Measurements from ENCODE around the gene ZDHHC11.
"Not testable (repeated sequence)": the region's sequence is repeated elsewhere in the genome, so short reads cannot be mapped to it uniquely, and the experiment has no call there.

DNA sequence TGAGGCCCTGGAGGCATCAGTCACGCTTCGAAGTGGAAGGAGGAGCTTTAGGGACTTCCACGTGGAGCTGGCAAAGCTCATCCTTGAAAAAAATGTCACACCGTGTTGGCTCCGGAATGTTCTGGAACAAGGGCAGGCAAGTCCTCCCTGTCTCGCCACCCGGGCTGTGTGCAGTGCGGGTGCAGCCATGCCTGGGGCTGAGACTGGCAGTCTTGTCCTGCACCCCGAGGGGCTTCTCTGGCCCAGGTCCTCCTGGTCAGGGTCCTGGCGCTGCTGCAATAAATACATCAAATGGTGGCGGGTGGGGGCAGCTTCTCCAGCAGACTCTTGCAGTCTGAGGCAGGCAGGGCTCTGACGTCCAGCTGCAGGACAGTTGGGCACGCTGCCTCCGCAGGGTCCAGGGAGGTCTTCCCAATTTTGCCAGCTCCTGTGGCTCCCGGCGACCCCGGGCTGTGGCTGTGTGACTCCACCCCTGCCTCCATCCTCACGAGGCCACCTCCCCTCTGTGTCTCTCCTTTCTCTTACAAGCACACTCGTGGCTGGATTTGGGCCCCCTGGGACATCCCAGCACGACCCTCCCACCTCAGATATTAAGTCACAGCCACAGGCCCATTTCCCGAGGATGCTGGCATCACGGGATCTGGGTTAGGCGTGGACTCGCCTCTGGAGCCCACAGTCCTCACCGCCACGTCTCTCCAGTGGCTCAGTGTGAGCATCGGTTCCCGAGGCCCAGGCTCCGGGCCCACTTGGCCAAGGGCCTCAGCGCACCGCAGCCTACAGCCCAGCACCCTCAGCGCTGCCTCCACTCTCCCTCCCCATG, 8.2 kb downstream of the ZDHHC11 start:
- TF ChIP-seq, protein P1, sequence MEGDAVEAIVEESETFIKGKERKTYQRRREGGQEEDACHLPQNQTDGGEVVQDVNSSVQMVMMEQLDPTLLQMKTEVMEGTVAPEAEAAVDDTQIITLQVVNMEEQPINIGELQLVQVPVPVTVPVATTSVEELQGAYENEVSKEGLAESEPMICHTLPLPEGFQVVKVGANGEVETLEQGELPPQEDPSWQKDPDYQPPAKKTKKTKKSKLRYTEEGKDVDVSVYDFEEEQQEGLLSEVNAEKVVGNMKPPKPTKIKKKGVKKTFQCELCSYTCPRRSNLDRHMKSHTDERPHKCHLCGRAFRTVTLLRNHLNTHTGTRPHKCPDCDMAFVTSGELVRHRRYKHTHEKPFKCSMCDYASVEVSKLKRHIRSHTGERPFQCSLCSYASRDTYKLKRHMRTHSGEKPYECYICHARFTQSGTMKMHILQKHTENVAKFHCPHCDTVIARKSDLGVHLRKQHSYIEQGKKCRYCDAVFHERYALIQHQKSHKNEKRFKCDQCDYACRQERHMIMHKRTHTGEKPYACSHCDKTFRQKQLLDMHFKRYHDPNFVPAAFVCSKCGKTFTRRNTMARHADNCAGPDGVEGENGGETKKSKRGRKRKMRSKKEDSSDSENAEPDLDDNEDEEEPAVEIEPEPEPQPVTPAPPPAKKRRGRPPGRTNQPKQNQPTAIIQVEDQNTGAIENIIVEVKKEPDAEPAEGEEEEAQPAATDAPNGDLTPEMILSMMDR (IDR thresholded peaks at IDR 0.05; ENCODE audit: low read depth, low read length, poor library complexity, severe bottlenecking) = not testable (repeated sequence)
- not testable (repeated sequence) for TF ChIP-seq EZH2phosphoT487 (IDR thresholded peaks at IDR 0.05; ENCODE audit: borderline replicate concordance, low read length)

Measured in DOHH2 (cell line).